Transverse colon (tissue), 4 donors: ENCODE measurements around the gene PRRG1.

Experiments used
- CTCF ChIP-seq, 5 experiments: fragments of 200-600 bp in 3 of 5; fragments of 450-650 bp in 2 of 5; sonication (generic) in 3 of 5; IDR thresholded peaks; 1 replicate in 2 of 5; 2 replicates in 3 of 5; pipeline ENCODE4 v1.5.1; 2016 to 2017; ENCODE audit warnings: antibody characterized with exemption in 5 of 5, inconsistent platforms in 3 of 5, mild to moderate bottlenecking in 2 of 5, moderate library complexity in 1 of 5
- EP300 ChIP-seq: sonication (generic); formaldehyde crosslinking; IDR thresholded peaks from one replicate; pipeline ENCODE4 v1.6.1; 2017; ENCODE audit warnings: antibody characterized with exemption, low read depth
- POLR2AphosphoS5 ChIP-seq, 3 donors: sonication (generic); formaldehyde crosslinking; IDR thresholded peaks; one replicate each; pipeline ENCODE4 v1.6.1; 2016; ENCODE audit warnings: antibody characterized with exemption in 3 of 3

- no peak for TF ChIP-seq CTCF (IDR thresholded peaks at IDR 0.05)
- TF ChIP-seq EP300: no peak
- TF ChIP-seq POLR2AphosphoS5 (IDR thresholded peaks at IDR 0.05): no peak
Measured at GRCh38 chrX:37361596-37361995, 12.4 kb downstream of the PRRG1 start.
